Measurements from ENCODE around the gene MYH8. TPM values are rescaled to one million over a fixed set of nuclear protein-coding genes. Genes with fewer than 3 reads are reported as not detected.

The MYH8 gene
- total RNA-seq (2022; extraction: Qiagen RNA extraction): not detected in 5 replicates

DNA sequence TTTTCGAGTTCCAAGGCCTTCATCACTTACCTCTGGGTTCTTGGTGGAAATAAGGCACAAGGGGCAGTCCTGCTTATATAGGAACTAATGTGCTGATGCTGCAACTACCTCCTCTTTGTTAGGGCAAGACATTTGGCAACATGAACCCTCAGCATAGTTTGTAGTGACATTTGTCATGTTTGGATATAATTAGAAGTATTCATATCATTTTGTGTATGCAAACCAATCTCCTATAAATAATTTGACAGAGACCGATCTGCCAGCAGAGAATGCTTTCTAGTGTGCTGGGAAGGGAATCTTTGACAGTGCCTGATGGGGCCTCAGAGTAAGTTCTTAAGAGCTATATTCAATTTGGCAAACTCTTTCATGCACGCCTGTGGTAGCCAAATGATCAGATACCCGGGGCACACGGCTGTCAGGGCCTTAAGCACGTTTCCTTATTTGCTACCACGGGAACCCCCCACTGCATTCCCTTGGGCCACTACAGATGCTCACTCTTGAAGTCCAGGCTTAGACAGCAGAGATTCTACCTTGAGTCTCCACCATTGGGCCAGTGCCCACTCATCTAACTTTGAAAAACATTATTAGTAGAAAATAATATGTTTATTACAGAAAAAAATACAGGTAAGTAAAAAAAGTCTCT, at the start of gene MYH8:
MYH8 (minus strand) TSS at position 51 of the 643 bp plus-strand sequence. CDS start 1,723 bp downstream, outside the sequence.

DNA sequence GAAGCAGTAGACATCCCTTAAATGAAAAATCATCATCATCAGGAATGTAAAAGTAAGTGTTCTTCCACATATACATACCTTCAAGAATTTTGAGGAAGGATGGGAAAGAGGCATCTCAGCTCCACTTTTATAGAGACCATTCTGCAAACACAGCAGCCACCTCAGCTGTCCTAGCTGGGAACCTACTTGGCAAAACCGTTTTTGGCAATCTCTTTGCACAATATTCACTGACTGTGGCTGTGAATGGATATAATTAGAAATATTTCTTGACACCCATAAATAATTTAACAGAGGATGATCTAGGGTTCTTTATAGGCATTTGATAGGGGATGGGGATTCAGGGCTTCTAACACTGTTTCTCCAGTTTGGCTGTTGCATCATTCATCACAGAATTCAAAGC, 47.7 kb upstream of the MYH8 start, which contains the start of gene MYH4:
MYH4 (minus strand) TSS at position 101 of the 400 bp plus-strand sequence. CDS start 2,814 bp downstream, outside the sequence.

DNA sequence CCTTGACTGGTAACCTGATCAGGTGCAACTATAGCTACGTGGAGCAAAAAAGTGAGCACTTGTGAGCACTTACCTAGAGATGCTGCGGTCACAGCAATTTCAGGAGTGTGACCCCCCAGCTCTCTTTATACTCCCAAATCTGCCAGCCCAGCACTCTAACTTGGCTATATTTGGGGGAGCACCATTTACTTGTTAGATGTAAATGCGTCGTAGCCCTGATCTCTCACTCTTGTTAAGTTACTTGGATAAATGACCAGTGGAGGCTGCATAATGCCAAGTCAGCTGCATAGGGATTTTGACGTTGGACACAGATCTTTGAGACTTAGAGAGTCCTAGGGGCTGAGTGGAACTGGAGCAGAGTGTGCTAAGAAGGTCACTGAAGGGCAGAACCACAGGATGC, 48.8 kb downstream of the MYH8 start, which contains the start of gene MYH13:
MYH13 (minus strand) TSS at position 101 of the 400 bp plus-strand sequence. CDS start 8,476 bp downstream, outside the sequence.

Other genes with a start within 250 kb of the MYH8 start
- 0.32 to 0.63 TPM (median 0.49 TPM) in 5 replicates for gene GAS7, start 223.3 kb downstream of the MYH8 start, total RNA-seq (2022; extraction: Qiagen RNA extraction)
- gene MYH13, start 48.9 kb downstream of the MYH8 start, total RNA-seq (2022; extraction: Qiagen RNA extraction): 0.01 to 0.02 TPM (median 0.02 TPM) in 4 of 5 replicates, not detected in the other
- not detected in 5 replicates for gene MYH4, start 47.6 kb upstream of the MYH8 start, total RNA-seq (2022; extraction: Qiagen RNA extraction)
- gene MYH1, start 96.6 kb upstream of the MYH8 start, total RNA-seq (2022; extraction: Qiagen RNA extraction): not detected in 5 replicates
- not detected in 5 replicates for gene MYH2, start 127.7 kb upstream of the MYH8 start, total RNA-seq (2022; extraction: Qiagen RNA extraction)
- gene MYH3, start 235.4 kb upstream of the MYH8 start, total RNA-seq (2022; extraction: Qiagen RNA extraction): 0.43 to 1.3 TPM (median 0.97 TPM) in 5 replicates